Keratinocyte (primary cell): ENCODE results near the gene ANKMY1. TPM values are rescaled to one million over a fixed set of nuclear protein-coding genes. Genes with fewer than 3 reads are reported as not detected.

Experiments
- DNase-seq: peaks from one replicate; pipeline ENCODE4 v3.0.0-alpha.2; 2011; ENCODE audit warnings: low read depth, missing footprints, low spot score
- FAIRE-seq: peaks from 2 replicates; lab custom pipeline; 2011; peaks lifted over from hg19 to GRCh38; lab: Jason Lieb, UNC
- H2AFZ ChIP-seq: 2 replicates; pipeline ENCODE4 v1.6.0; 2012; ENCODE audit warnings: low read length, control low read depth, inconsistent platforms; ENCODE audit not compliant: control insufficient read depth
- H3K27ac ChIP-seq: 2 replicates; pipeline ENCODE4 v1.5.1; 2011; ENCODE audit warnings: low read length; ENCODE audit not compliant: control insufficient read depth, insufficient read depth
- H3K27me3 ChIP-seq: 3 replicates; pipeline ENCODE4 v1.6.0; 2011; ENCODE audit warnings: low read length; ENCODE audit not compliant: control insufficient read depth, insufficient read depth; ENCODE audit errors: extremely low read depth
- H3K36me3 ChIP-seq, 2 experiments: 2 replicates in 1 of 2; 3 replicates in 1 of 2; pipeline ENCODE4 v1.5.1; 2011; ENCODE audit warnings: low read length in 2 of 2, mild to moderate bottlenecking in 1 of 2; ENCODE audit not compliant: control insufficient read depth in 2 of 2, insufficient read depth in 2 of 2; ENCODE audit errors: extremely low read depth in 1 of 2
- H3K4me1 ChIP-seq: 3 replicates; pipeline ENCODE4 v1.5.1; 2011; ENCODE audit warnings: low read length; ENCODE audit not compliant: control insufficient read depth, insufficient read depth; ENCODE audit errors: extremely low read depth
- H3K4me2 ChIP-seq: 3 replicates; pipeline ENCODE4 v1.6.0; 2011; ENCODE audit warnings: low read depth, low read length; ENCODE audit not compliant: control insufficient read depth, insufficient read depth; ENCODE audit errors: extremely low read depth
- H3K4me3 ChIP-seq, 3 experiments: fragments of 200-600 bp in 1 of 3; sonication (generic) in 1 of 3; 2 replicates in 2 of 3; 3 replicates in 1 of 3; pipeline ENCODE4 v1.5.1; 2011 to 2016; ENCODE audit warnings: low read length in 3 of 3, mild to moderate bottlenecking in 3 of 3, control low read depth in 2 of 3, inconsistent platforms in 1 of 3, low read depth in 1 of 3, mixed read lengths in 1 of 3, mixed run types in 1 of 3, moderate library complexity in 1 of 3; ENCODE audit not compliant: control insufficient read depth in 2 of 3, insufficient read depth in 2 of 3; ENCODE audit errors: extremely low read depth in 1 of 3
- H3K79me2 ChIP-seq: 2 replicates; pipeline ENCODE4 v1.6.0; 2012; ENCODE audit warnings: low read length; ENCODE audit not compliant: control insufficient read depth, insufficient read depth
- H3K9ac ChIP-seq: 3 replicates; pipeline ENCODE4 v1.6.0; 2011; ENCODE audit warnings: low read length; ENCODE audit not compliant: control insufficient read depth, insufficient read depth; ENCODE audit errors: extremely low read depth
- H3K9me1 ChIP-seq: 3 replicates; pipeline ENCODE4 v1.6.0; 2011; ENCODE audit warnings: low read length; ENCODE audit not compliant: control insufficient read depth, insufficient read depth; ENCODE audit errors: extremely low read depth
- H3K9me3 ChIP-seq: 2 replicates; pipeline ENCODE4 v1.5.1; 2012; ENCODE audit warnings: low read depth, low read length; ENCODE audit not compliant: control insufficient read depth
- H4K20me1 ChIP-seq: 3 replicates; pipeline ENCODE4 v1.6.0; 2011; ENCODE audit warnings: low read length; ENCODE audit not compliant: control insufficient read depth, insufficient read depth; ENCODE audit errors: extremely low read depth
- CTCF ChIP-seq, 3 experiments: IDR thresholded peaks in 1 of 3; conservative IDR thresholded peaks in 1 of 3; optimal IDR thresholded peaks in 1 of 3; 2 replicates in 2 of 3; 3 replicates in 1 of 3; pipeline versions ENCODE3 to v1.5.1; 2011; ENCODE audit warnings: low read length in 3 of 3, mild to moderate bottlenecking in 3 of 3, moderate library complexity in 2 of 3, control low read depth in 1 of 3, inconsistent platforms in 1 of 3; ENCODE audit not compliant: insufficient read depth in 2 of 3; ENCODE audit errors: extremely low read depth in 1 of 3
- EZH2 ChIP-seq: IDR thresholded peaks from one replicate; pipeline ENCODE4 v1.6.1; 2012; ENCODE audit warnings: inconsistent platforms, mild to moderate bottlenecking, low read length, moderate library complexity
- dilution Hi-C: fragments of 300-500 bp; cut with MboI; formaldehyde crosslinking; loops from one replicate; pipeline ENCODE4 v1.7.0; 2020; ENCODE audit warnings: low sequenced_read_pairs; ENCODE audit not compliant: extremely low pct_ligation_motif_present
- polyA plus RNA-seq, 5 experiments: library from polyadenylated mRNA; depleted of rRNA in 3 of 5; stranded (reverse) in 3 of 5; stranded (forward) in 1 of 5; unstranded in 1 of 5; fragments of >200 nt; gene quantifications; 1 replicate in 1 of 5; 2 replicates in 3 of 5; 3 replicates in 1 of 5; pipeline versions ENCODE4 v1.2.1 to v1.2.3, GENCODE V29; 2011 to 2012; ENCODE audit warnings: missing spikeins in 2 of 5, low read depth in 1 of 5, low replicate concordance in 1 of 5

ANKMY1 gene
- polyA plus RNA-seq, 1 donor (not counting 4 experiments of a cell fraction or from before 2014, with no cell fraction given): 3.3 TPM

- no peak for TF ChIP-seq EZH2
- no peak for TF ChIP-seq CTCF (optimal IDR thresholded peaks at IDR 0.05 in 1 of 3, IDR thresholded peaks at IDR 0.05 in 1 of 3, conservative IDR thresholded peaks at IDR 0.05 in 1 of 3; ENCODE audit: extremely low read depth in 1 of 3, insufficient read depth in 2 of 3, low read length in 3 of 3)
- Histone ChIP-seq H2AFZ (no peak overlapping the region), H4K20me1 (no peaks in the 10 kb centered on the region), H3K27ac (no peak overlapping the region), H3K9ac (no peak overlapping the region), H3K79me2 (no peaks in the 10 kb centered on the region), H3K9me3 (peaks cover 16% of the 10 kb centered on the region), H3K9me1 (no peaks in the 10 kb centered on the region), H3K4me3 (no peak overlapping the region), H3K27me3 (no peaks in the 10 kb centered on the region), H3K4me2 (no peak overlapping the region), H3K36me3 (peaks cover 2 to 4% of the 10 kb centered on the region in 2 experiments), H3K4me1 (no peaks in the 10 kb centered on the region)
- dilution Hi-C loops: no loop called here
- FAIRE-seq (no peak), DNase-seq (no peak)
These were observed 29.3 kb downstream of the ANKMY1 start for GRCh38 chr2:240528406-240529040.

- Histone ChIP-seq H3K9me3 (peaks cover 15% of the 10 kb centered on the region), H2AFZ (no peak overlapping the region), H3K27me3 (no peaks in the 10 kb centered on the region), H3K9ac (no peak overlapping the region), H3K4me2 (no peak overlapping the region), H3K9me1 (no peaks in the 10 kb centered on the region), H4K20me1 (no peaks in the 10 kb centered on the region), H3K4me3 (no peak overlapping the region), H3K79me2 (no peaks in the 10 kb centered on the region), H3K4me1 (no peaks in the 10 kb centered on the region), H3K36me3 (peaks cover 2 to 4% of the 10 kb centered on the region in 2 experiments), H3K27ac (no peak overlapping the region)
- dilution Hi-C loops: no loop called here
- TF ChIP-seq CTCF (optimal IDR thresholded peaks at IDR 0.05 in 1 of 3, IDR thresholded peaks at IDR 0.05 in 1 of 3, conservative IDR thresholded peaks at IDR 0.05 in 1 of 3; ENCODE audit: extremely low read depth in 1 of 3, insufficient read depth in 2 of 3, low read length in 3 of 3): no peak
- no peak for TF ChIP-seq EZH2
- FAIRE-seq (no peak), DNase-seq (no peak)
These were observed 30.5 kb downstream of the ANKMY1 start for GRCh38 chr2:240527153-240527750.
